Activated T-helper 1 cell treated with anti-CD3 and anti-CD28 coated beads, Interleukin-12 subunit alpha, Interleukin-12 subunit beta, Interleukin-2, Interleukin-4 antibody, amounts not matched to agents 30 ng/mL and 10 ng/mL and 1 ng/mL, durations not matched to agents 14 hours and 24 hours and 36 hours (primary cell): ENCODE results near the gene PINLYP. TPM values are rescaled to one million over a fixed set of nuclear protein-coding genes. Genes with fewer than 3 reads are reported as not detected.
A peak's percentile ranks its signal among the peaks of the same experiment; 100 is the strongest.

Experiments used
- DNase-seq: peaks from one replicate; pipeline ENCODE4 v3.0.0; 2021; ENCODE audit warnings: low spot score
- H3K27ac Mint-ChIP-seq: one replicate; pipeline ENCODE4 v1.8.0; 2021; ENCODE audit warnings: mild to moderate bottlenecking, mixed read lengths
- H3K27me3 Mint-ChIP-seq: one replicate; pipeline ENCODE4 v1.8.0; 2022; ENCODE audit warnings: mild to moderate bottlenecking, moderate library complexity, mixed read lengths; ENCODE audit not compliant: insufficient read depth
- H3K36me3 Mint-ChIP-seq: one replicate; pipeline ENCODE4 v1.8.0; 2021; ENCODE audit warnings: low read depth, mixed read lengths
- H3K4me1 Mint-ChIP-seq: one replicate; pipeline ENCODE4 v1.8.0; 2021; ENCODE audit warnings: low read depth, mixed read lengths
- H3K4me3 Mint-ChIP-seq: one replicate; pipeline ENCODE4 v1.8.0; 2021; ENCODE audit warnings: mild to moderate bottlenecking, moderate library complexity, mixed read lengths
- H3K9me3 Mint-ChIP-seq: one replicate; pipeline ENCODE4 v1.8.0; 2021; ENCODE audit warnings: mixed read lengths
- intact Hi-C: fragments of 100-400 bp; cut with micrococcal nuclease; formaldehyde crosslinking; loops from one replicate; pipeline ENCODE4 v1.15.1; 2024
- total RNA-seq: library from RNA; stranded (reverse); gene quantifications from 2 replicates; pipeline ENCODE4 v1.2.3, GENCODE V29; 2022

Gene PINLYP
- total RNA-seq, 1 donor from 2014 or later = 5.7 TPM

GRCh38 chr19:43554317-43554895 lies 21.2 kb upstream of the PINLYP start:
- Mint-ChIP-seq H3K27ac (peak overlapping the region; percentile 18), H3K4me1 (peaks cover 9% of the 10 kb centered on the region), H3K9me3 (no peaks in the 10 kb centered on the region), H3K27me3 (no peaks in the 10 kb centered on the region), H3K4me3 (no peak overlapping the region), H3K36me3 (peaks cover 8% of the 10 kb centered on the region)
- no peak for DNase-seq
- intact Hi-C loops = loop anchor here (10.0 kb wide), 1 partner anchor 170 kb away; no protein-coding TSS in a partner anchor

DNA sequence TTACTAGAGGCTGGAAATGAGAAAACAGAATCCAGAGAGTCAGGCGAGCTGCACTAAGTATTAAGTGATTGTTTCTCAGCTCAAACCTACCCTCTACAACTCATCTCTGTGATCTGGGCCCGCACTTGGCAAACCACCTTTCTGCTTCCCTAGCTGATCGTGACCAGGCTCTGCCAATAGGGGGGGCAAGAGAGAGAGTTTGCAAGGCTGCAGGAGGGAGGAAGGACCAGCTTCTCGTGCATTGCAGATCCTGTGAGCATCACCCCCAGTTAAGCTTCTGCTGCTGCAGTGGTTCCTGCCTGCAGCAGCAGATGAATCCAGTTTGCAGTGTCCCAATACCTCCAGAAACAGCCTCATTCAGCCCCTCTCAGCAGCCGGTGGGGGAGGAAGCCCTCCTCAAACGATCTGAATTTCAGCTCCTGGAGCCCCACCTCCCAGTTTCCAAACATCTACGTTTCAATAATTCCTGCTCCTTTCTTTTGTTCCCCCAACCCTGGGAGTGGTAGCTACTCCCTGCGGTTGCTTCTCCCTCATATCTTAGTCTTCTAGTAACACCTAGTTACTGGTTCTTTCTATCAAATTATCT lies 20.3 kb upstream of the PINLYP start:
- Mint-ChIP-seq H3K9me3 (no peaks in the 10 kb centered on the region), H3K27ac (peak overlapping the region; percentile 18), H3K27me3 (no peaks in the 10 kb centered on the region), H3K4me1 (peaks cover 9% of the 10 kb centered on the region), H3K4me3 (no peak overlapping the region), H3K36me3 (peaks cover 9% of the 10 kb centered on the region)
- intact Hi-C loops = loop anchor here (1.0 to 10.0 kb wide), 3 partner anchors 39 to 252 kb away; no protein-coding TSS in a partner anchor
- DNase-seq = peak; percentile 75

- Mint-ChIP-seq H3K27me3 (no peaks in the 10 kb centered on the region), H3K9me3 (no peaks in the 10 kb centered on the region), H3K36me3 (peaks cover 21% of the 10 kb centered on the region), H3K27ac (no peak overlapping the region), H3K4me3 (no peak overlapping the region), H3K4me1 (peaks cover 32% of the 10 kb centered on the region)
- intact Hi-C loops = no loop called here
- DNase-seq = no peak
Observed at GRCh38 chr19:43560687-43561086, 14.9 kb upstream of the PINLYP start.

DNA sequence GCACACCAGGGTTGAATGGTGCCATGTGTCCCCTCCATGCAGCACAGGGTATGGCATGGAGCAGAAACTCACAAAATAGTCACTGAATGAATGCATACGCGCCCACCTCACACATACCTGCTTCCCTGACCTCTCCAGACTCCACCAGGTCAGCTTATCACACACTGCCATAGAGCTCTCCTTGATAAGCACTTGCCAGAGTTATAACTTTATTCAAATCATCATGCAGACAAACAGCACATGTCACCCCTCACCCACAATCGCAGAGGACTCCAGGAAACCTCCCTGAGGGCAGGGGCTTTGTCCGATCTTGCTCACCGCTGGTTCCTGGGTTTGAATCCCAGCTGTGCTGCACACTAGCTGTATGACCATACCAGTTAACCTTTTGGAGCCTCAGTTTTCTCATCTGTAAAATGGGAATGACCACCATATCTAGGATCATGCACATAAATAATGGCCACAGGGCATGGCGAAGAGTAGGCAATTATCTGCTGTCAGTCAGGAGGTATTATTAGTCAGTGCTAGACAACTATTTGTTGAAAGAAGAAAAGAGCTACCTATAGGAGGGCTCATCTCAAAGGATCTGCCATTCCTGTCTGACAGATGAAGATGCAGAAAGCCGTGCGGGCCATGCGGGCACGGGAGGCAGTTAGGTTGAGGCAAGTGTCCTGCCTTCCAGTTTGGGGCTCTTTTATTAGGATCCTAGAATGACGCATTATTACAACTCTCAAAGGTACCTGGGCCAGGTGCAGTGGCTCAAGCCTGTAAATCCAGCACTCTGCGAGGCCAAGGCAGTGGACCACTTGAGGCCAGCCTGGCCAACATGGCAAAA lies 14.2 kb upstream of the PINLYP start:
- peaks cover 32% of the 10 kb centered on the region for H3K4me1 Mint-ChIP-seq
- H3K27me3 Mint-ChIP-seq = no peaks in the 10 kb centered on the region
- no peak overlapping the region for H3K4me3 Mint-ChIP-seq

DNA sequence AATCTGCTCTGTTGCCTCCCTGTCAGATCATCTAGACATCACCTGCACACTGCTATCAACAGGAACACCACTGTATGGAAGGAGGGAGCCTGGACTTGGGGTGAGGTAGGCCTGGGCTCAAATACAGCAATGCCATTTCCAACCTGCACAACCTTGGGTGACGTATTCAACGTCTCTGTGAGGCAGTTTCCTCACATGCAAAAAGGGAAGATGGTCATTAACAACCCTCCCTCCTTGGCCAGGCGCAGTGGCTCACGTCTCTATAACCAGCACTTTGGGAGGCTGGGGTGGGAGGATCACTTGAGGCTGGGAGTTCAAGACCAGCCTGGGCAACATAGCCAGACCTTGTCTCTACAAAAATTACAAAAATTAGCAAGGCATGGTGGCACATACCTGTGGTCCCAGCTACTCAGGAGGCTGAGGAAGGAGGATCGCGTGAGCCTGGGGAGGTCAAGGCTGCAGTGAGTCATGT lies 13.3 kb upstream of the PINLYP start:
- peak overlapping the region; percentile 51 for H3K4me3 Mint-ChIP-seq
- no peaks in the 10 kb centered on the region for H3K27me3 Mint-ChIP-seq
- no peaks in the 10 kb centered on the region for H3K9me3 Mint-ChIP-seq

More for the DNA sequence above, 14.2 kb upstream of the PINLYP start:
- DNase-seq = no peak
- H3K27ac Mint-ChIP-seq = peak overlapping the region; percentile 74
- no peaks in the 10 kb centered on the region for H3K9me3 Mint-ChIP-seq
- intact Hi-C loops = no loop called here
- H3K36me3 Mint-ChIP-seq = peaks cover 21% of the 10 kb centered on the region

GRCh38 chr19:43562698-43563241 lies 12.8 kb upstream of the PINLYP start:
- DNase-seq = peak; percentile 54
- intact Hi-C loops = loop anchor here (1.0 to 2.0 kb wide), 4 partner anchors 13 to 57 kb away; partner anchors contain the start of genes IRGQ, PINLYP, XRCC1 and ZNF428
- Mint-ChIP-seq H3K27me3 (no peaks in the 10 kb centered on the region), H3K9me3 (no peaks in the 10 kb centered on the region), H3K36me3 (peaks cover 23% of the 10 kb centered on the region), H3K4me3 (peak overlapping the region; percentile 37), H3K4me1 (peaks cover 32% of the 10 kb centered on the region), H3K27ac (peak overlapping the region; percentile 74)

More for the DNA sequence above, 13.3 kb upstream of the PINLYP start:
- H3K4me1 Mint-ChIP-seq = peaks cover 32% of the 10 kb centered on the region
- peak overlapping the region; percentile 74 for H3K27ac Mint-ChIP-seq
- no peak for DNase-seq
- H3K36me3 Mint-ChIP-seq = peaks cover 23% of the 10 kb centered on the region
- intact Hi-C loops = loop anchor here (1.0 to 2.0 kb wide), 4 partner anchors 13 to 57 kb away; partner anchors contain the start of genes IRGQ, PINLYP, XRCC1 and ZNF428

- Mint-ChIP-seq H3K27me3 (no peaks in the 10 kb centered on the region), H3K36me3 (peaks cover 23% of the 10 kb centered on the region), H3K27ac (peak overlapping the region; percentile 74), H3K4me1 (peaks cover 32% of the 10 kb centered on the region), H3K9me3 (no peaks in the 10 kb centered on the region), H3K4me3 (no peak overlapping the region)
- intact Hi-C loops = loop anchor here (2.0 kb wide), 1 partner anchor 29 kb away; no protein-coding TSS in a partner anchor
- no peak for DNase-seq
Observed at GRCh38 chr19:43563816-43564457, 11.7 kb upstream of the PINLYP start.

GRCh38 chr19:43564800-43565199 lies 10.8 kb upstream of the PINLYP start:
- intact Hi-C loops = no loop called here
- no peaks in the 10 kb centered on the region for H3K9me3 Mint-ChIP-seq
- no peak for DNase-seq
- H3K4me3 Mint-ChIP-seq = no peak overlapping the region
- no peaks in the 10 kb centered on the region for H3K27me3 Mint-ChIP-seq
- H3K4me1 Mint-ChIP-seq = peaks cover 32% of the 10 kb centered on the region
- peaks cover 23% of the 10 kb centered on the region for H3K36me3 Mint-ChIP-seq
- no peak overlapping the region for H3K27ac Mint-ChIP-seq

DNA sequence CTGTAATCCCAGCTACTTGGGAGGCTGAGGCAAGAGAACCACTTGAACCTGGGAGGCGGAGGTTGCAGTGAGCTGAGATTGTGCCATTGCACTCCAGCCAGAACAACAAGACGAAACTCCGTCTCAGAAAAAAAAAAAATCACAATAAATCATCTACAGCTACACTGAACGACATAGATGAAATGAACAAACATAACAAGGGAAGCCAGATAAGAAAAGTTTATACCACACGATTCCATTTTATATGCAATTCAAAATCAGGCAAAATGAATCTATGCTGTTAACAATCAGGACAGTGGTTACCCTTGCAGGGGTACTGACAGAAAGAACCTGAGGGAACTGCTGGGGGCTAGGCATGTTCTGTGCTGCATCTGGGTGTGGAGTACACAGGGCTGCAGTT lies 5.9 kb upstream of the PINLYP start:
- DNase-seq = no peak
- Mint-ChIP-seq H3K9me3 (no peaks in the 10 kb centered on the region), H3K4me3 (no peak overlapping the region), H3K4me1 (peaks cover 1% of the 10 kb centered on the region), H3K36me3 (peaks cover 9% of the 10 kb centered on the region), H3K27me3 (no peaks in the 10 kb centered on the region), H3K27ac (no peak overlapping the region)
- intact Hi-C loops = no loop called here

- Mint-ChIP-seq H3K27ac (no peak overlapping the region), H3K9me3 (no peaks in the 10 kb centered on the region), H3K4me1 (peaks cover 7% of the 10 kb centered on the region), H3K4me3 (no peak overlapping the region), H3K36me3 (peaks cover 11% of the 10 kb centered on the region), H3K27me3 (no peaks in the 10 kb centered on the region)
- intact Hi-C loops = no loop called here
- DNase-seq = no peak
Observed at GRCh38 chr19:43570174-43570791, 5.3 kb upstream of the PINLYP start.

- H3K4me3 Mint-ChIP-seq = no peak overlapping the region
- peaks cover 9% of the 10 kb centered on the region for H3K36me3 Mint-ChIP-seq
- H3K27me3 Mint-ChIP-seq = peaks cover 2% of the 10 kb centered on the region
- DNase-seq = no peak
- no peaks in the 10 kb centered on the region for H3K9me3 Mint-ChIP-seq
- peaks cover 17% of the 10 kb centered on the region for H3K4me1 Mint-ChIP-seq
- no peak overlapping the region for H3K27ac Mint-ChIP-seq
- intact Hi-C loops = no loop called here
Observed at GRCh38 chr19:43572171-43572588, 3.4 kb upstream of the PINLYP start.
